ENCODE results near the gene APLP2. TPM values are rescaled to one million over a fixed set of nuclear protein-coding genes. Genes with fewer than 3 reads are reported as not detected.

Gene APLP2
- total and polyA plus RNA-seq, 9 of the 15 experiments (the other 6 are each of a cell fraction or from before 2014, with no cell fraction given), result 17.4 to 164 (median 118) TPM

- no peak for TF ChIP-seq MEF2D (tag; conservative IDR thresholded peaks at IDR 0.05; ENCODE audit: low read depth)
Measured at GRCh38 chr11:130101661-130102060, 32.0 kb downstream of the APLP2 start (continued).

- peaks cover 23% of the 10 kb centered on the region for H4K20me1 ChIP-seq (replicated peaks; ENCODE audit: control insufficient read depth, insufficient read depth, low read length)
Measured at GRCh38 chr11:130102301-130103249, 32.9 kb downstream of the APLP2 start.

More at GRCh38 chr11:130102301-130103249, 32.9 kb downstream of the APLP2 start:
- in situ Hi-C loops (cut with MboI) (no loop called here), intact Hi-C loops (cut with micrococcal nuclease) (no loop called here)
- H3K9ac ChIP-seq (ENCODE audit: insufficient read depth in 1 of 2, low read depth in 2 of 2, low read length in 2 of 2), result no peak overlapping the region
- H3K9me1 ChIP-seq (ENCODE audit: control insufficient read depth, insufficient read depth, low read length), result no peaks in the 10 kb centered on the region
- peak; percentile 72 for TF ChIP-seq MAFF (IDR thresholded peaks at IDR 0.05; ENCODE audit: low read length)
- peak; percentile 74 for TF ChIP-seq MAFG (tag; conservative IDR thresholded peaks at IDR 0.05)
- TF ChIP-seq ZNF316 (IDR thresholded peaks at IDR 0.05), result peak; percentile 87
- no peak for TF ChIP-seq ZNF239 (CRISPR knock-in tag; IDR thresholded peaks at IDR 0.05)
- TF ChIP-seq C11orf30 (IDR thresholded peaks at IDR 0.05; ENCODE audit: low read depth), result peak; percentile 84
- TF ChIP-seq ZNF785 (CRISPR knock-in tag; IDR thresholded peaks at IDR 0.05), result no peak
- no peak for TF ChIP-seq SAP30 (IDR thresholded peaks at IDR 0.05; ENCODE audit: borderline replicate concordance, insufficient read depth, low read depth, low read length, poor library complexity, severe bottlenecking)
- TF ChIP-seq, protein P1, sequence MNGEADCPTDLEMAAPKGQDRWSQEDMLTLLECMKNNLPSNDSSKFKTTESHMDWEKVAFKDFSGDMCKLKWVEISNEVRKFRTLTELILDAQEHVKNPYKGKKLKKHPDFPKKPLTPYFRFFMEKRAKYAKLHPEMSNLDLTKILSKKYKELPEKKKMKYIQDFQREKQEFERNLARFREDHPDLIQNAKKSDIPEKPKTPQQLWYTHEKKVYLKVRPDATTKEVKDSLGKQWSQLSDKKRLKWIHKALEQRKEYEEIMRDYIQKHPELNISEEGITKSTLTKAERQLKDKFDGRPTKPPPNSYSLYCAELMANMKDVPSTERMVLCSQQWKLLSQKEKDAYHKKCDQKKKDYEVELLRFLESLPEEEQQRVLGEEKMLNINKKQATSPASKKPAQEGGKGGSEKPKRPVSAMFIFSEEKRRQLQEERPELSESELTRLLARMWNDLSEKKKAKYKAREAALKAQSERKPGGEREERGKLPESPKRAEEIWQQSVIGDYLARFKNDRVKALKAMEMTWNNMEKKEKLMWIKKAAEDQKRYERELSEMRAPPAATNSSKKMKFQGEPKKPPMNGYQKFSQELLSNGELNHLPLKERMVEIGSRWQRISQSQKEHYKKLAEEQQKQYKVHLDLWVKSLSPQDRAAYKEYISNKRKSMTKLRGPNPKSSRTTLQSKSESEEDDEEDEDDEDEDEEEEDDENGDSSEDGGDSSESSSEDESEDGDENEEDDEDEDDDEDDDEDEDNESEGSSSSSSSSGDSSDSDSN (IDR thresholded peaks at IDR 0.05; ENCODE audit: borderline replicate concordance in 1 of 2, low read depth in 2 of 2, low read length in 2 of 2), result no peak
- TF ChIP-seq MAFK (IDR thresholded peaks at IDR 0.05; ENCODE audit: low read length), result peak; percentile 78
- TF ChIP-seq ZNF699 (CRISPR knock-in tag; IDR thresholded peaks at IDR 0.05; ENCODE audit: insufficient replicate concordance), result no peak
- TF ChIP-seq DPF2 (IDR thresholded peaks at IDR 0.05), result no peak
- TF ChIP-seq, protein P2, sequence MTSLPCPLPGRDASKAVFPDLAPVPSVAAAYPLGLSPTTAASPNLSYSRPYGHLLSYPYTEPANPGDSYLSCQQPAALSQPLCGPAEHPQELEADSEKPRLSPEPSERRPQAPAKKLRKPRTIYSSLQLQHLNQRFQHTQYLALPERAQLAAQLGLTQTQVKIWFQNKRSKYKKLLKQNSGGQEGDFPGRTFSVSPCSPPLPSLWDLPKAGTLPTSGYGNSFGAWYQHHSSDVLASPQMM (CRISPR knock-in tag; IDR thresholded peaks at IDR 0.05), result no peak
- H3K27me3 ChIP-seq (ENCODE audit: control insufficient read depth in 2 of 2, insufficient read depth in 2 of 2, low read length in 2 of 2), result no peaks in the 10 kb centered on the region
- no peak overlapping the region for H2AFZ ChIP-seq (ENCODE audit: low read depth, low read length)
- no TSS peak for BruUV-seq (replicated peaks)
- ATAC-seq (no peak), DNase-seq (ENCODE audit: extremely low read depth in 1 of 4, low spot score in 3 of 4) (no peak), FAIRE-seq (no peak)
- CTCF ChIA-PET (ENCODE audit: low intra/inter-chr PET ratio), result no interaction called here
- no peak overlapping the region for H3K27ac ChIP-seq (ENCODE audit: extremely low read depth, low read depth, low read length)
- no peaks in the 10 kb centered on the region; the same call in 2 of the 3 replicates for H3K36me3 ChIP-seq (ENCODE audit: control insufficient read depth, insufficient read depth, low read length)
- no peaks in the 10 kb centered on the region for H3K9me3 ChIP-seq (replicated peaks; ENCODE audit: control insufficient read depth, insufficient read depth, low read depth, low read length)
- WGBS (ENCODE audit: insufficient coverage, low coverage, missing lambda C conversion rate), result 77% methylated on average over 9 of the region's 9 CpGs
- H3K4me1 ChIP-seq (replicated peaks in 1 of 2; ENCODE audit: control insufficient read depth in 2 of 2, insufficient read depth in 2 of 2, low read length in 2 of 2), result peaks cover 0 to 5% of the 10 kb centered on the region in 2 experiments; a peak in 3 of 5 replicates
- no peak overlapping the region for H3K4me3 ChIP-seq
- H3K79me2 ChIP-seq (ENCODE audit: control insufficient read depth, insufficient read depth, low read length), result peaks cover 84% of the 10 kb centered on the region
- POLR2A ChIA-PET, result interaction anchor here (1.6 kb wide), 1 partner anchor 7 kb away, joined by 6 read pairs; no protein-coding TSS in a partner anchor
- H3K4me2 ChIP-seq (ENCODE audit: insufficient read depth, low read length), result no peak overlapping the region
